Smooth muscle cell of trachea (primary cell): ENCODE measurements around the gene GJB5. TPM values are rescaled to one million over a fixed set of nuclear protein-coding genes. Genes with fewer than 3 reads are reported as not detected.

Experiments
- total RNA-seq: library from RNA; depleted of rRNA; stranded (reverse); fragments of >200 nt; gene quantifications from 2 replicates; pipeline ENCODE4 v1.2.1, GENCODE V29; 2014

GJB5 gene
- total RNA-seq: 0.15 TPM in 1 of 2 replicates, not detected in the other

GRCh38 chr1:34754964-34755637 lies at the start of gene GJB5:
TSS of gene GJB5 (plus strand) at chr1:34755047. CDS start at chr1:34757331, 2,284 bp downstream.

GRCh38 chr1:34759503-34760357 lies 4.9 kb downstream of the GJB5 start, which contains the start of gene GJB4:
TSS of gene GJB4 (plus strand) at chr1:34759740. CDS start at chr1:34761255, 1,515 bp downstream.

GRCh38 chr1:34781071-34781843 lies 26.4 kb downstream of the GJB5 start, which contains the start of gene GJB3:
TSS of gene GJB3 (plus strand) at chr1:34781214. CDS start at chr1:34784763, 3,549 bp downstream.

GRCh38 chr1:34792868-34793727 lies 38.3 kb downstream of the GJB5 start, which contains the start of gene GJA4:
TSS of gene GJA4 (plus strand) at chr1:34792999. CDS start at chr1:34794214, 1,215 bp downstream.

Other genes starting within 250 kb of the GJB5 start
- not detected in 2 replicates for gene GJB4, start 4.7 kb downstream of the GJB5 start, total RNA-seq
- not detected in 2 replicates for gene GJB3, start 26.2 kb downstream of the GJB5 start, total RNA-seq
- gene GJA4, start 38.0 kb downstream of the GJB5 start, total RNA-seq: 0.15 TPM in 1 of 2 replicates, not detected in the other
- 22.8 and 38.5 TPM in 2 replicates for gene SMIM12, start 104.7 kb downstream of the GJB5 start, total RNA-seq
- gene DLGAP3, start 174.6 kb downstream of the GJB5 start, total RNA-seq: 0.17 TPM in 1 of 2 replicates, not detected in the other
- 35.9 and 39.0 TPM in 2 replicates for gene TMEM35B, start 230.3 kb downstream of the GJB5 start, total RNA-seq